H9 (cell line): Measurements from ENCODE around the gene TYRP1. TPM values are rescaled to one million over a fixed set of nuclear protein-coding genes. Genes with fewer than 3 reads are reported as not detected.

Experiments used
- DNase-seq: peaks from one replicate; pipeline ENCODE4 v3.0.0-alpha.2; 2017
- H2AFZ ChIP-seq: one replicate; pipeline ENCODE4 v1.6.1; 2013; ENCODE audit warnings: mild to moderate bottlenecking, low read length, control low read depth, moderate library complexity
- H2AK5ac ChIP-seq: 2 replicates; pipeline ENCODE4 v1.6.1; 2013; ENCODE audit warnings: low read length, control low read depth, mixed read lengths; ENCODE audit not compliant: insufficient read length
- H2BK120ac ChIP-seq: one replicate; pipeline ENCODE4 v1.6.1; 2013; ENCODE audit warnings: low read depth, mild to moderate bottlenecking, low read length, control low read depth, inconsistent platforms; ENCODE audit not compliant: poor library complexity, severe bottlenecking
- H2BK12ac ChIP-seq: 2 replicates; pipeline ENCODE4 v1.6.1; 2013; ENCODE audit warnings: low read length, control low read depth, mixed read lengths, low read depth; ENCODE audit not compliant: insufficient read length
- H2BK15ac ChIP-seq: 2 replicates; pipeline ENCODE4 v1.6.1; 2013; ENCODE audit warnings: low read depth, low read length, control low read depth
- H2BK20ac ChIP-seq: one replicate; pipeline ENCODE4 v1.6.1; 2013; ENCODE audit warnings: low read depth, mild to moderate bottlenecking, low read length, control low read depth, inconsistent platforms; ENCODE audit not compliant: poor library complexity, severe bottlenecking
- H2BK5ac ChIP-seq: 2 replicates; pipeline ENCODE4 v1.6.1; 2013; ENCODE audit warnings: low read length, control low read depth, mixed read lengths; ENCODE audit not compliant: insufficient read length
- H3K14ac ChIP-seq: 2 replicates; pipeline ENCODE4 v1.6.1; 2013; ENCODE audit warnings: low read length, control low read depth; ENCODE audit not compliant: insufficient read depth
- H3K18ac ChIP-seq: 2 replicates; pipeline ENCODE4 v1.6.1; 2013; ENCODE audit warnings: low read depth, mild to moderate bottlenecking, mixed read lengths, low read length, control low read depth; ENCODE audit not compliant: insufficient read length
- H3K23ac ChIP-seq: 2 replicates; pipeline ENCODE4 v1.6.1; 2013; ENCODE audit warnings: low read length, control low read depth, mixed read lengths, low read depth; ENCODE audit not compliant: insufficient read length
- H3K23me2 ChIP-seq: 2 replicates; pipeline ENCODE4 v1.6.1; 2013; ENCODE audit warnings: low read depth, mild to moderate bottlenecking, mixed read lengths, low read length, control low read depth; ENCODE audit not compliant: insufficient read length, poor library complexity, severe bottlenecking
- H3K27ac ChIP-seq: 2 replicates; pipeline ENCODE4 v1.5.1; 2013; ENCODE audit warnings: low read length, control low read depth, mixed read lengths, low read depth; ENCODE audit not compliant: insufficient read length
- H3K27me3 ChIP-seq: 2 replicates; pipeline ENCODE4 v1.6.1; 2013; ENCODE audit warnings: low read length, control low read depth, inconsistent platforms; ENCODE audit not compliant: insufficient read depth
- H3K4ac ChIP-seq: 2 replicates; pipeline ENCODE4 v1.6.1; 2013; ENCODE audit warnings: low read depth, mild to moderate bottlenecking, control low read depth, inconsistent platforms, low read length, moderate library complexity
- H3K4me1 ChIP-seq: 2 replicates; pipeline ENCODE4 v1.6.1; 2013; ENCODE audit warnings: low read length, control low read depth, inconsistent platforms; ENCODE audit not compliant: insufficient read depth
- H3K4me2 ChIP-seq: 2 replicates; pipeline ENCODE4 v1.6.1; 2013; ENCODE audit warnings: low read length, control low read depth, mixed read lengths; ENCODE audit not compliant: insufficient read length, insufficient read depth
- H3K56ac ChIP-seq: 2 replicates; pipeline ENCODE4 v1.6.1; 2013; ENCODE audit warnings: low read depth, mild to moderate bottlenecking, mixed read lengths, low read length, control low read depth; ENCODE audit not compliant: insufficient read length
- H3K79me1 ChIP-seq: 2 replicates; pipeline ENCODE4 v1.6.1; 2013; ENCODE audit warnings: low read depth, mild to moderate bottlenecking, moderate library complexity, low read length, control low read depth, inconsistent platforms; ENCODE audit not compliant: insufficient read depth, poor library complexity, severe bottlenecking
- H3K79me2 ChIP-seq: 2 replicates; pipeline ENCODE4 v1.6.1; 2013; ENCODE audit warnings: low read length, control low read depth, inconsistent platforms; ENCODE audit not compliant: insufficient read depth
- H3K9ac ChIP-seq: 2 replicates; pipeline ENCODE4 v1.6.1; 2013; ENCODE audit warnings: low read length, control low read depth, mixed read lengths; ENCODE audit not compliant: insufficient read length; ENCODE audit errors: extremely low read depth
- H3K9me3 ChIP-seq: one replicate; pipeline ENCODE4 v1.6.1; 2013; ENCODE audit warnings: low read depth, low read length, inconsistent platforms; ENCODE audit not compliant: control insufficient read depth
- H3T11ph ChIP-seq: one replicate; pipeline ENCODE4 v1.6.1; 2013; ENCODE audit warnings: mild to moderate bottlenecking, low read length, control low read depth, inconsistent platforms
- H4K20me1 ChIP-seq: one replicate; pipeline ENCODE4 v1.6.1; 2013; ENCODE audit not compliant: control insufficient read depth, insufficient read length, insufficient read depth
- H4K5ac ChIP-seq: 2 replicates; pipeline ENCODE4 v1.6.1; 2013; ENCODE audit warnings: low read depth, mild to moderate bottlenecking, mixed read lengths, low read length, control low read depth; ENCODE audit not compliant: insufficient read length
- H4K8ac ChIP-seq: replicated peaks from 2 replicates; pipeline ENCODE4 v1.6.1; 2013; ENCODE audit warnings: low read length, control low read depth, mixed read lengths, low read depth; ENCODE audit not compliant: insufficient read length
- H4K91ac ChIP-seq: 2 replicates; pipeline ENCODE4 v1.6.1; 2013; ENCODE audit warnings: low read depth, mild to moderate bottlenecking, moderate library complexity, mixed read lengths, low read length, control low read depth; ENCODE audit not compliant: insufficient read length
- H3K27ac Mint-ChIP-seq, 3 experiments: 2 replicates in 2 of 3; 3 replicates in 1 of 3; pipeline ENCODE4 v1.8.0; 2020 to 2021; ENCODE audit warnings: mixed read lengths in 3 of 3, mild to moderate bottlenecking in 1 of 3, moderate library complexity in 1 of 3
- H3K27me3 Mint-ChIP-seq: 2 replicates; pipeline ENCODE4 v1.8.0; 2021; ENCODE audit warnings: low read depth, mild to moderate bottlenecking, moderate library complexity, mixed read lengths
- H3K36me3 Mint-ChIP-seq, 3 experiments: 2 replicates in 2 of 3; 3 replicates in 1 of 3; pipeline ENCODE4 v1.8.0; 2020 to 2021; ENCODE audit warnings: low read depth in 3 of 3, mixed read lengths in 3 of 3; ENCODE audit not compliant: insufficient read depth in 1 of 3
- H3K4me1 Mint-ChIP-seq, 2 experiments: 2 replicates each; pipeline ENCODE4 v1.8.0; 2020; ENCODE audit warnings: mixed read lengths in 2 of 2
- H3K4me3 Mint-ChIP-seq, 2 experiments: 2 replicates in 1 of 2; 3 replicates in 1 of 2; pipeline ENCODE4 v1.8.0; 2020 to 2021; ENCODE audit warnings: mild to moderate bottlenecking in 2 of 2, mixed read lengths in 2 of 2, moderate library complexity in 1 of 2
- H3K9me3 Mint-ChIP-seq, 2 experiments: 2 replicates in 1 of 2; 3 replicates in 1 of 2; pipeline ENCODE4 v1.8.0; 2020; ENCODE audit warnings: mild to moderate bottlenecking in 2 of 2, mixed read lengths in 2 of 2, moderate library complexity in 1 of 2
- CTCF ChIP-seq: fragments of 200-600 bp; sonication (generic); conservative IDR thresholded peaks from 3 replicates; pipeline ENCODE4 v1.8.0; 2021; ENCODE audit warnings: antibody characterized with exemption, mild to moderate bottlenecking
- WGBS: extraction: QIAGEN DNeasy Blood & Tissue Kit; methylation state at CpG from one replicate; pipeline ENCODE4 v1.1.7; 2013; ENCODE audit warnings: missing lambda C conversion rate, low lambda C conversion rate, mixed read lengths; ENCODE audit not compliant: insufficient read length; ENCODE audit errors: extremely low coverage; 5-methylcytosine and 5-hydroxymethylcytosine counted together
- total RNA-seq: library from RNA; stranded (reverse); gene quantifications from 2 replicates; pipeline ENCODE4 v1.2.1, GENCODE V29; 2021

Gene TYRP1
- total RNA-seq, 1 experiment from 2014 or later = not detected

DNA sequence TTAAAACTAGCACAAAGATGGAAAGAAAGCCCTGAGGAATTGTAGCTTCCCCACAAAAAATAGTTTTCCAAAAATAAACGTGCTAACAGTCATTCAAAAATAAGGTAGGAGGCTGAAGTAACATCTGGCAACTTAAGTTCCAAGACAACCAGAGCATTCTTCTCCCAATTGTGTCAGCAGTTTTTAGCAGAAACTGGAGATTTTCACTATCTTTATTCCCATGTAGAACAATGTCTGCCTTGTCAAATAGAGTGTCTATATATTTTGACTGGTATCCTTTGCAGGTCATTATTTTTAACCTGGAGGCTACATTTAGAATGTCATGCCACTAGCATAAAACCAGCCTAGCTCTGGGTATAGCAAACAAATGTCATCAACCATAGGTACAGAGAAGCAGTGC, 10.8 kb downstream of the TYRP1 start:
- Mint-ChIP-seq H3K27me3 (no peaks in the 10 kb centered on the region), H3K36me3 (no peaks in the 10 kb centered on the region), H3K4me1 (no peaks in the 10 kb centered on the region), H3K4me3 (no peak overlapping the region), H3K27ac (no peak overlapping the region), H3K9me3 (no peaks in the 10 kb centered on the region)
- no peaks in the 10 kb centered on the region for H3K79me2 ChIP-seq
- H3T11ph ChIP-seq = no peak overlapping the region
- no peak overlapping the region for H2AFZ ChIP-seq
- no peak overlapping the region for H3K14ac ChIP-seq
- no peaks in the 10 kb centered on the region for H3K4me1 ChIP-seq
- no peak overlapping the region for H2AK5ac ChIP-seq
- TF ChIP-seq CTCF = no peak
- no peak overlapping the region for H2BK5ac ChIP-seq
- no peaks in the 10 kb centered on the region for H3K79me1 ChIP-seq
- no peaks in the 10 kb centered on the region for H3K27me3 ChIP-seq
- no peak overlapping the region for H4K91ac ChIP-seq
- no peak overlapping the region for H3K56ac ChIP-seq
- WGBS = no CpG with 5 or more reads among the region's 1 CpG
- H3K27ac ChIP-seq = no peak overlapping the region
- H2BK12ac ChIP-seq = no peak overlapping the region
- H2BK20ac ChIP-seq = no peak overlapping the region
- no peak overlapping the region for H3K9ac ChIP-seq
- no peak overlapping the region for H4K8ac ChIP-seq
- no peaks in the 10 kb centered on the region for H4K20me1 ChIP-seq
- no peak for DNase-seq
- H2BK120ac ChIP-seq = no peak overlapping the region
- no peaks in the 10 kb centered on the region for H3K9me3 ChIP-seq
- no peak overlapping the region for H4K5ac ChIP-seq
- H3K23ac ChIP-seq = no peak overlapping the region
- no peak overlapping the region for H3K18ac ChIP-seq
- H2BK15ac ChIP-seq = no peak overlapping the region
- no peak overlapping the region for H3K4me2 ChIP-seq
- H3K4ac ChIP-seq = no peak overlapping the region
- H3K23me2 ChIP-seq = no peaks in the 10 kb centered on the region
